HG03457 (cell line): Measurements from ENCODE around the gene PGF.

ENCODE experiments used
- ATAC-seq: cut with Tn5 transposase; IDR thresholded peaks from one replicate; pipeline ENCODE4 v1.9.1; 2021; ENCODE audit warnings: moderate number of reproducible peaks; ENCODE audit not compliant: unreplicated experiment

Gene PGF

DNA sequence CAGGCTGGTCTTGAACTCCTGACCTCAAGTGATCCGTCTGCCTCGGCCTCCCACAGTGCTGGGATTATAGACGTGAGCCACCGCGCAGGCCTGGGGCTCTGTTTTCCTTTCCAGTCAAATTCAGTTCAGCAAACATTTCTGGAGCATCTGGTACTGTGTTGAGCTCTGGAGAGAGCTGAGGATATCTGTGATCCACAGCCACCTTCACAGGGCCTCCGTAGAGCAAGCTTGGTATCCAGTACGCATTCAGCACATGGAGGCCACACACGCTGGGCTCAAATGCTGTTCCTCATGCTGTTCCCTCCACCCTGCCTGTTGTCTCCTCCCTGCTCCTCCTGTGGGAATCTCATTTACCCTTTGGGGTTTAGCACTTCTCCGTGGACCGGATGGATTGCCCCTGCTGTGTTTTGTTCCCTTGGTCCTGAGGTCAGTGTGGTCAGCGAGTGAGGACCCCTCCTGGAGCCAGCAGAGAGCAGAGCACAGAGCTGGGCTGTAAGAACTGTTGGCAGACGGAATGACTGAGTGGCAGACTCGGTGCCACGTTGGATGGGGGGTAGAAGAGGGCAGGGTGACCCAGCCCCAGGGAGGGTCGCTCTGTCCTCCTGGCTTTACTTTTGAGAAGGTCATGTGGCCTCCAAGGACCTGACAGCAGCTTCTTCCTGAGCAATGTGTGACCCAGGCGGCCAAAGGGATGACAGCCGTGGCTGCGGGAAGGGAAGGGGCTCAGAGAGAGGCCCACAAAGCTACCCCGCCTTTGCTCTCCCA is 33.2 kb downstream of the PGF start:
- ATAC-seq = no peak

- no peak for ATAC-seq
These were observed 34.3 kb downstream of the PGF start for GRCh38 chr14:74921053-74921620.

GRCh38 chr14:74920281-74920680 is 35.1 kb downstream of the PGF start:
- ATAC-seq = no peak

GRCh38 chr14:74919421-74920165 is 35.8 kb downstream of the PGF start:
- ATAC-seq = no peak

- ATAC-seq = no peak
These were observed 37.0 kb downstream of the PGF start for GRCh38 chr14:74918380-74918779.

- no peak for ATAC-seq
These were observed 37.7 kb downstream of the PGF start for GRCh38 chr14:74917646-74918081.

DNA sequence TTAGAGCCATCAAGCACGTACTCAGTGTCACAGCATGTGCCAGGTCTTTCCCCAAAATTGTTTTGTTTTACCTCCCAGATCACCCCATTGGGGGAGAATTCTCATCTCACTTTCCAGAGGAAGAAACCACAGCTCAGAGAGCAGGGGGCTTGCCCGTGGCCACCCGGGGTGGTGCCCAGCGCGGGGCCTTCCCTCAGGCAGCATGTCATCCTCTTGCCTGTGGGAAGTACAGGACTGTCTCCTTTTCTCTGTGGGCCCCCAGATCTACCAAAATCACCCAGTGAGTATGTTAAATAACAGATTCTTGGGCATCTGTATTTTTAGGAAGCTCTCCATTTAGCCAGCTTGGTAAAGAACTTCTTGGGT is 38.2 kb downstream of the PGF start:
- no peak for ATAC-seq

DNA sequence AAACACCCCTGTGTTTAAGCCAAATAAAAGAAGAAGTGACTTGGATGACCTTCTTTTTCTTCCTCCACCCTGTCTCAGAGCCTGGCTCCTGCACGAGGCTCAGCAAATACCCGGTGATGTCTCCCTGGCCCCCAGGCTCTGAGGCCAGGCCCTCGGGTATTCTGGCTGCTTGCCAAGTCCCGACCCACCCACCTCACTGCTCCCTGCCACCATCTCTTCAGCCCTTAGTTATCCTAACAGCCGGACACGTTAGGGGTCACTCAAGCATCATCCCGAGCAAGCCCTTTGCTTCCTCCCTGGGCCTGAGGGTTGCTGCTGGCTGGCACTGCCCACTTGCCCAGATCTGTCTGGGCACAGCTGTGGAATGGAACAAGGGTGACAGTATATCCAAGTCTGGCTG is 39.6 kb downstream of the PGF start:
- no peak for ATAC-seq

- ATAC-seq = no peak
These were observed 40.0 kb downstream of the PGF start for GRCh38 chr14:74915426-74915825.

DNA sequence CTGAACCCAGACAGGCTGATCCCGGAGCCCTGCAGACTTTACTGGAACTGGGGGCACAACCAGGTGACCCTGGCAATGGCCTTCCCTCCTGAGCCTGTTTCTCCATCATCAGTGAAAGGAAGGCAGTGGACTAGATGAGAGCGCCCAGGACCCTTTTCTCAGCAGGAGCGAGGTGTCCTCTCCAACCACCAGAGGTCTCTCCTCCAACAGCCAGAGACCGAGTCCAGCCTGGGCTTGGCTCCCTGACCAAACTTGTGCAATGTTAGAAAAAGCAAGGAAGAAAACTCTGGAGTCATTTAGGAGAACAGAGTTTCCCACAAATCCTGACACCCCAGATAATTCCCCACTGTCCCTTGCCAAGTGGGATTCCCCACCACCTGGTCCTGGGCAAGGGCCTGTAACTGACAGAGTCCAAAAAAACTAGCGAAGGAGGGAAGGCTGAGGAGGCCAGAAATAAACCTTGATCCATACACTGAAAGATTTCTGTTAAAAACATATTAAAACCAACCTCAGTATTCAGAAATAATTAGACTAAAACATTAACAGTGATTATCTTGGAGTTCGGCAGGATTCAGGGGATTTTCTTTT is 41.3 kb downstream of the PGF start:
- no peak for ATAC-seq

GRCh38 chr14:74913393-74913910 is 41.9 kb downstream of the PGF start:
- no peak for ATAC-seq

DNA sequence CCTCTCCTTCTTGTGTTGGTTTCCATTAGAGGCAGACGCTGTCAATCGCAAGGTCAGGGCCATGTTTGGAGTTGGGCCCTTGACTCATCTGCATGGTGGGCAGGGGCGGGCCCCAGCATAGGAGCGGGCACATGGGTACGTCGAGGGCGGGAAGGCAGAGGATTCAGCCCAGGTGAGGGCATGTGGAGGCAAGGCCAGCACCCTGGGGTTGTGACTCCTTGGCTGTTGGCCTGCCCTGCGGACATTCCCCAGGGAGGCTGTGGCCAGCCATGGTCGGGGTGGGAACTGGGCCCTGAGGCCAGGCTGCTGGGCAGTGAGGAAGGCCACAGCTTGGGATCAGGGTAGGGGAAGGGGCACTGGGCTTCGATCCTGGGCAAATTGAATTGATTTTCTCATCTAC is 42.6 kb downstream of the PGF start:
- no peak for ATAC-seq

GRCh38 chr14:74912111-74912510 is 43.3 kb downstream of the PGF start:
- ATAC-seq = no peak

- ATAC-seq = no peak
These were observed 43.7 kb downstream of the PGF start for GRCh38 chr14:74911704-74912103.

GRCh38 chr14:74911221-74911620 is 44.2 kb downstream of the PGF start:
- ATAC-seq = no peak

GRCh38 chr14:74910556-74910955 is 44.8 kb downstream of the PGF start:
- ATAC-seq = no peak

- no peak for ATAC-seq
These were observed 45.5 kb downstream of the PGF start for GRCh38 chr14:74909911-74910310.

GRCh38 chr14:74909501-74909900 is 45.9 kb downstream of the PGF start:
- no peak for ATAC-seq

DNA sequence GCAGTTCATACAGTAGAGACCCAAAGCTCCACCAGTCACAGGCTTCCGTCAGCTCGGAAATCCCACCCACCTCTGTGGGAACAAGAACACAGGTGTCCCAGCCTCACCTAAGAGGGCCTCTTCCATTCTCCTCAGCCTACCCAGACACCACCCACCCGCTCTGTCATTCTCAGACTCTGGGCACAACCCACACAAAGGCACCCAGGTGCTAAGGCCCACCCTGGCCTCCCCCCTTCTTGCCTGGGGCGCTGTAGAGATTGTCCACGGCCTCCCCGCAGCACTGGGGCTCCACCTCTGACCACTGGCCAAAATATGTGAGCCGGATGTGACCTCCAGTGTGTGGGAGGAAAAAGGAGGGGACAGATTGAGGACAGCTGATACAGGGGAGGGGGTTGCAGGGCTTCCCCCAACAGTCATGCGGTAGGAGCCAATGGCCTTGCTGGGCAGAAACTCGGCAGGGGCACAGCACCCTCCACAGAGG is 46.5 kb downstream of the PGF start:
- no peak for ATAC-seq

DNA sequence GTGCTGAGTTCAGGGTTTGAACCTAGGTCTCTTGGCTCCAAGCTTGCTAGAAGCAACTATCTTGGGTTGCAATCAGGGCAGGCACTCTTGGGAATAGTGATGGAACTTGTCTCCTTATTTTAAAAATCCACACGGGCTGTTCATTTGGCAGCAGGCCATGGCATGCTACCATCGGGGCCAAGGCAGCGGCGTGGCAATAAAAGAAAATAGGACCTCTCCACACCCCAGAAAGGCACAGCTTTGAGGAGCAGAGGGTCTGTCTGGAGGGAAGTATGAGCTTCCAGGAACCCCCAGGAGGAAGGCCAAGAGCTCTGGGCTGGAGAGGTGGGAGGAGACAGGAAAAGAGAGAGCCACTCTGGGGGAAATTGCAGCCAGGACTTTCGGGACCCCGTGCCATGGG is 47.7 kb downstream of the PGF start:
- no peak for ATAC-seq

GRCh38 chr14:74906925-74907521 is 48.4 kb downstream of the PGF start:
- no peak for ATAC-seq
